K562 (cell line): ENCODE data around the gene EXOC2. TPM values are rescaled to one million over a fixed set of nuclear protein-coding genes. Genes with fewer than 3 reads are reported as not detected.

Source experiments
- ATAC-seq: fragments of 200-7000 bp; cut with Tn5 transposase; 3 replicates; pipeline ENCODE4 v1.9.1; 2020; ENCODE audit warnings: moderate library complexity
- BruUV-seq: library from RNA; stranded (reverse); fragments of 400-500 nt; replicated peaks from 2 replicates; lab custom pipeline; 2021; lab: Mats Ljungman, UMichigan
- CTCF ChIA-PET: fragments of 300-600 bp; formaldehyde crosslinking; extraction: SDS; loops from one replicate; lab custom pipeline; 2021; ENCODE audit warnings: low intra/inter-chr PET ratio; lab: Yijun Ruan, JAX
- POLR2A ChIA-PET: fragments of 300-600, 350-650 bp; sonication (Branson Sonifier 250); formaldehyde crosslinking; extraction: SDS; loops from one replicate; lab custom pipeline; 2021; ENCODE audit warnings: antibody characterized with exemption, inconsistent platforms; lab: Yijun Ruan, JAX
- DNase-seq, 4 experiments: peaks; one replicate each; pipeline versions ENCODE4 v3.0.0 to v3.0.0-alpha.2; 2011 to 2018; ENCODE audit warnings: low spot score in 3 of 4, mixed read lengths in 3 of 4; ENCODE audit errors: extremely low read depth in 1 of 4
- FAIRE-seq: peaks from 2 replicates; lab custom pipeline; 2011; peaks lifted over from hg19 to GRCh38; lab: Jason Lieb, UNC
- H2AFZ ChIP-seq: 2 replicates; pipeline ENCODE4 v1.6.0; 2011; ENCODE audit warnings: low read depth, low read length, control low read depth, inconsistent platforms
- H3K27ac ChIP-seq: fragments of 200-600 bp; 3 replicates; pipeline ENCODE4 v1.8.0; 2011; ENCODE audit warnings: low read depth, mild to moderate bottlenecking, control low read depth, inconsistent platforms, low read length, moderate library complexity, mixed read lengths; ENCODE audit errors: extremely low read depth
- H3K27me3 ChIP-seq, 2 experiments: fragments of 300-600 bp in 1 of 2; 2 replicates in 1 of 2; 3 replicates in 1 of 2; pipeline versions ENCODE4 v1.6.0 to v1.8.0; 2011; ENCODE audit warnings: inconsistent platforms in 2 of 2, low read length in 2 of 2, mild to moderate bottlenecking in 1 of 2, mixed read lengths in 1 of 2, moderate library complexity in 1 of 2; ENCODE audit not compliant: control insufficient read depth in 2 of 2, insufficient read depth in 2 of 2
- H3K36me3 ChIP-seq: fragments of 300-600 bp; 3 replicates; pipeline ENCODE4 v1.8.0; 2011; ENCODE audit warnings: mild to moderate bottlenecking, low read length, inconsistent platforms; ENCODE audit not compliant: control insufficient read depth, insufficient read depth
- H3K4me1 ChIP-seq, 2 experiments: fragments of 200-600 bp in 1 of 2; replicated peaks in 1 of 2; 2 replicates in 1 of 2; 3 replicates in 1 of 2; pipeline versions ENCODE4 v1.5.1 to v1.8.0; 2011; ENCODE audit warnings: inconsistent platforms in 2 of 2, low read length in 2 of 2, mild to moderate bottlenecking in 1 of 2, mixed read lengths in 1 of 2, moderate library complexity in 1 of 2; ENCODE audit not compliant: control insufficient read depth in 2 of 2, insufficient read depth in 2 of 2
- H3K4me2 ChIP-seq: 2 replicates; pipeline ENCODE4 v1.6.1; 2011; ENCODE audit warnings: low read length, control low read depth, inconsistent platforms, mixed read lengths; ENCODE audit not compliant: insufficient read depth
- H3K4me3 ChIP-seq: fragments of 200-600 bp; sonication (generic), shearing (Covaris generic); 2 replicates; pipeline ENCODE4 v1.5.1; 2016; ENCODE audit warnings: control low read depth, inconsistent platforms
- H3K79me2 ChIP-seq: fragments of 200-600 bp; 3 replicates; pipeline ENCODE4 v1.8.0; 2011; ENCODE audit warnings: low read length, inconsistent platforms; ENCODE audit not compliant: control insufficient read depth, insufficient read depth
- H3K9ac ChIP-seq, 2 experiments: 2 replicates each; pipeline versions ENCODE4 v1.6.0 to v1.6.1; 2011; ENCODE audit warnings: low read depth in 2 of 2, low read length in 2 of 2, control low read depth in 1 of 2, inconsistent platforms in 1 of 2, mild to moderate bottlenecking in 1 of 2, mixed read lengths in 1 of 2; ENCODE audit not compliant: insufficient read depth in 1 of 2
- H3K9me1 ChIP-seq: one replicate; pipeline ENCODE4 v1.6.0; 2011; ENCODE audit warnings: inconsistent platforms, mild to moderate bottlenecking, low read length, moderate library complexity; ENCODE audit not compliant: control insufficient read depth, insufficient read depth
- H3K9me3 ChIP-seq: replicated peaks from 2 replicates; pipeline ENCODE4 v1.5.1; 2011; ENCODE audit warnings: low read depth, low read length, inconsistent platforms; ENCODE audit not compliant: control insufficient read depth, insufficient read depth
- H4K20me1 ChIP-seq: replicated peaks from 2 replicates; pipeline ENCODE4 v1.6.1; 2011; ENCODE audit warnings: low read length, inconsistent platforms, mixed read lengths; ENCODE audit not compliant: control insufficient read depth, insufficient read depth
- PHB ChIP-seq: fragments of 250-450 bp; sonication (Bioruptor Pico); IDR thresholded peaks from 2 replicates; pipeline ENCODE4 v1.5.0; 2021
- WGBS: fragments of 100-300 bp; shearing (Covaris generic); methylation state at CpG from one replicate; pipeline ENCODE4 v1.1.6; 2016; ENCODE audit warnings: low coverage, mixed read lengths; ENCODE audit not compliant: insufficient coverage; ENCODE audit errors: missing lambda C conversion rate; 5-methylcytosine and 5-hydroxymethylcytosine counted together
- in situ Hi-C: fragments of 300-500 bp; cut with MboI; formaldehyde crosslinking; loops from 4 replicates; pipeline ENCODE4 v1.15.0; 2018; ENCODE audit warnings: inconsistent platforms, mixed read lengths
- intact Hi-C: fragments of 100-400 bp; cut with micrococcal nuclease; formaldehyde crosslinking; loops from 2 replicates; pipeline ENCODE4 v1.14.2; 2022
- polyA plus RNA-seq, 8 experiments: library from polyadenylated mRNA; depleted of rRNA in 4 of 8; stranded (reverse) in 5 of 8; unstranded in 3 of 8; fragments of >200 nt; fragmentation: Nextera tagmentation in 2 of 8; fragmentation: Illumina TruSeq in 1 of 8; extraction: Ambion mirVana in 2 of 8; extraction: Trizol in 1 of 8; gene quantifications; 2 replicates each; pipeline versions ENCODE4 v1.2.1 to v1.2.3, GENCODE V29; 2011 to 2014; ENCODE audit warnings: inconsistent platforms in 1 of 8, missing spikeins in 1 of 8
- total RNA-seq, 7 experiments: library from RNA; depleted of rRNA in 6 of 7; stranded (reverse); fragments of >200 nt in 6 of 7; fragmentation: Illumina TruSeq in 2 of 7; extraction: Trizol in 2 of 7; gene quantifications; 2 replicates each; pipeline versions ENCODE4 v1.2.1 to v1.2.3, GENCODE V29; 2011 to 2021; ENCODE audit warnings: low replicate concordance in 1 of 7
- TF ChIP-seq, protein P1 (sequence below): sonication (generic); formaldehyde crosslinking; IDR thresholded peaks from 2 replicates; pipeline ENCODE4 v1.8.0; 2022; ENCODE audit warnings: mild to moderate bottlenecking, missing genetic modification reagents

EXOC2 gene
- total and polyA plus RNA-seq, 9 of the 15 experiments (the other 6 are each of a cell fraction or from before 2014, with no cell fraction given), result 12.2 to 30.2 (median 24.2) TPM

GRCh38 chr6:693723-694009, 727 bp upstream of the EXOC2 start:
- H3K9me1 ChIP-seq, result no peaks in the 10 kb centered on the region
- intact Hi-C loops, result no loop called here
- peaks cover 8% of the 10 kb centered on the region; the same call in 1 of the 3 replicates for H3K36me3 ChIP-seq
- peaks cover 7 to 20% of the 10 kb centered on the region in 2 experiments; a peak in 3 of 5 replicates for H3K4me1 ChIP-seq
- ChIA-PET POLR2A (interaction anchor here (1.0 kb wide), 1 partner anchor 10 kb away, joined by 3 read pairs; no protein-coding TSS in a partner anchor), CTCF (no interaction called here)
- peaks cover 24 to 33% of the 10 kb centered on the region in 2 experiments for H3K27me3 ChIP-seq
- FAIRE-seq (no peak), ATAC-seq (no peak), DNase-seq (no peak)
- peak overlapping the region; percentile 93 for H3K4me2 ChIP-seq
- H2AFZ ChIP-seq, result peak overlapping the region; percentile 99; the same call in 1 of the 2 replicates
- H3K27ac ChIP-seq, result no peak overlapping the region
- H3K4me3 ChIP-seq, result peak overlapping the region; percentile 88; the same call in 1 of the 2 replicates
- TF ChIP-seq, protein P1, sequence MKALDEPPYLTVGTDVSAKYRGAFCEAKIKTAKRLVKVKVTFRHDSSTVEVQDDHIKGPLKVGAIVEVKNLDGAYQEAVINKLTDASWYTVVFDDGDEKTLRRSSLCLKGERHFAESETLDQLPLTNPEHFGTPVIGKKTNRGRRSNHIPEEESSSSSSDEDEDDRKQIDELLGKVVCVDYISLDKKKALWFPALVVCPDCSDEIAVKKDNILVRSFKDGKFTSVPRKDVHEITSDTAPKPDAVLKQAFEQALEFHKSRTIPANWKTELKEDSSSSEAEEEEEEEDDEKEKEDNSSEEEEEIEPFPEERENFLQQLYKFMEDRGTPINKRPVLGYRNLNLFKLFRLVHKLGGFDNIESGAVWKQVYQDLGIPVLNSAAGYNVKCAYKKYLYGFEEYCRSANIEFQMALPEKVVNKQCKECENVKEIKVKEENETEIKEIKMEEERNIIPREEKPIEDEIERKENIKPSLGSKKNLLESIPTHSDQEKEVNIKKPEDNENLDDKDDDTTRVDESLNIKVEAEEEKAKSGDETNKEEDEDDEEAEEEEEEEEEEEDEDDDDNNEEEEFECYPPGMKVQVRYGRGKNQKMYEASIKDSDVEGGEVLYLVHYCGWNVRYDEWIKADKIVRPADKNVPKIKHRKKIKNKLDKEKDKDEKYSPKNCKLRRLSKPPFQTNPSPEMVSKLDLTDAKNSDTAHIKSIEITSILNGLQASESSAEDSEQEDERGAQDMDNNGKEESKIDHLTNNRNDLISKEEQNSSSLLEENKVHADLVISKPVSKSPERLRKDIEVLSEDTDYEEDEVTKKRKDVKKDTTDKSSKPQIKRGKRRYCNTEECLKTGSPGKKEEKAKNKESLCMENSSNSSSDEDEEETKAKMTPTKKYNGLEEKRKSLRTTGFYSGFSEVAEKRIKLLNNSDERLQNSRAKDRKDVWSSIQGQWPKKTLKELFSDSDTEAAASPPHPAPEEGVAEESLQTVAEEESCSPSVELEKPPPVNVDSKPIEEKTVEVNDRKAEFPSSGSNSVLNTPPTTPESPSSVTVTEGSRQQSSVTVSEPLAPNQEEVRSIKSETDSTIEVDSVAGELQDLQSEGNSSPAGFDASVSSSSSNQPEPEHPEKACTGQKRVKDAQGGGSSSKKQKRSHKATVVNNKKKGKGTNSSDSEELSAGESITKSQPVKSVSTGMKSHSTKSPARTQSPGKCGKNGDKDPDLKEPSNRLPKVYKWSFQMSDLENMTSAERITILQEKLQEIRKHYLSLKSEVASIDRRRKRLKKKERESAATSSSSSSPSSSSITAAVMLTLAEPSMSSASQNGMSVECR (CRISPR knock-in tag), result no peak
- no peak for TF ChIP-seq PHB (CRISPR knock-in tag)
- H3K79me2 ChIP-seq, result peaks cover 23% of the 10 kb centered on the region
- peak overlapping the region in 1 of 2 experiments; percentile 99; a peak in 2 of 4 replicates for H3K9ac ChIP-seq
- 59% methylated on average over 4 of the region's 12 CpGs for WGBS
- peaks cover 4% of the 10 kb centered on the region for H4K20me1 ChIP-seq
- no peaks in the 10 kb centered on the region for H3K9me3 ChIP-seq
- in situ Hi-C loops, result no loop called here
- no TSS peak for BruUV-seq
